ENCODE measurements around the gene ANP32D.
"Not testable (repeated sequence)": the region's sequence is repeated elsewhere in the genome, so short reads cannot be mapped to it uniquely, and the experiment has no call there.

Gene ANP32D

DNA sequence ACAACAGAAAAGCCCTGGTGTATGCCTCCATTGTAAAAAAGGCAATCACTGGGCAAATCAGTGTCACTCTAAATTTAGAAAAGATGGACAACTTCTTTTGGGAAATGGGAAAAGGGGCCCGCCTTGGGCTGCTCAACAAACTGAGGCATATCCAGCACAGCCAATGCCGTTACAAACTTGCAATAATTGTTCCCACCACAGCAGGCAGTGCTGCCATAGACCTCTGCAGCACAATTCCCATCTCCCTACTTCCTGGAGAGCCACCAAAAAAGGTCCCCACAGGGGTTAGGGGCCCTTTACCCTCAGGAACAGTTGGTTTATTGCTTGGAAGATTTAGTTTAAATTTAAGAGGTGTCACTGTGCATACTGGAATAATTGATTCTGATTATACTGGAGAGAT, 36.6 kb downstream of the ANP32D start:
- DNase-seq = no peak

GRCh38 chr12:48510111-48510510, 37.8 kb downstream of the ANP32D start:
- DNase-seq = no peak

GRCh38 chr12:48512855-48513254, 40.5 kb downstream of the ANP32D start:
- DNase-seq = no peak

- no peak for DNase-seq
Measured at GRCh38 chr12:48514728-48515127, 42.4 kb downstream of the ANP32D start.

- DNase-seq = not testable (repeated sequence)
Measured at GRCh38 chr12:48520381-48520780, 48.0 kb downstream of the ANP32D start.
